IPS-18c (cell line): ENCODE measurements around the gene GPHN.
A peak's percentile ranks its signal among the peaks of the same experiment; 100 is the strongest.

Experiments used
- H3K4me3 ChIP-seq: 2 replicates; pipeline ENCODE4 v1.7.0; 2013; ENCODE audit warnings: low read depth, mild to moderate bottlenecking, low read length, moderate library complexity; ENCODE audit not compliant: insufficient read depth
- H3K9me3 ChIP-seq: one replicate; pipeline ENCODE4 v1.6.1; 2013; ENCODE audit warnings: mild to moderate bottlenecking, low read length, moderate library complexity; ENCODE audit not compliant: control insufficient read depth, insufficient read depth

GPHN gene

GRCh38 chr14:66507722-66508546 is at the start of gene GPHN:
Gene GPHN (plus strand): TSS chr14:66508147.
- Histone ChIP-seq H3K9me3 (no peaks in the 10 kb centered on the region), H3K4me3 (peak within 1 kb of the TSS; percentile 95)

DNA sequence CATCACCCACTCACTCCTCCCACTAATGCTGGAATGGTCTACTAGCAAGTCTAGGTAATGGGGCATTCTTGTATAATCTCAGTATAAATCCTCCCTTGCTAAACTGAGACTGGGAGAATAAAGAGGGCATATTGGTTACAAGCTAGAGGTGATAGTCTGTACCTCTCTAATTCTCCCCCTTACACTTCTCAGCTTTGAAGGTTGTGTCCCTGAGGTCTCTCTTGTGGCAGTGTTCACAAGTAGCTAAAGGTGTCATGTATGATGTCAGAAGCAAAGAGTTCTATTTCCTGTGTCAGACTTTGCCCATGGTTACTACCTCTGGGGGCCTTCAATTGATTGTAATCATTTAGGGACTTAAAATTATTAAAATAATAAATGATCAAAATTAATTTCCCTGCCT is 48.3 kb upstream of the GPHN start:
- Histone ChIP-seq H3K4me3 (no peak overlapping the region), H3K9me3 (no peaks in the 10 kb centered on the region)

- Histone ChIP-seq H3K9me3 (no peaks in the 10 kb centered on the region), H3K4me3 (no peak overlapping the region)
Observed at GRCh38 chr14:66464261-66464660, 43.7 kb upstream of the GPHN start.

DNA sequence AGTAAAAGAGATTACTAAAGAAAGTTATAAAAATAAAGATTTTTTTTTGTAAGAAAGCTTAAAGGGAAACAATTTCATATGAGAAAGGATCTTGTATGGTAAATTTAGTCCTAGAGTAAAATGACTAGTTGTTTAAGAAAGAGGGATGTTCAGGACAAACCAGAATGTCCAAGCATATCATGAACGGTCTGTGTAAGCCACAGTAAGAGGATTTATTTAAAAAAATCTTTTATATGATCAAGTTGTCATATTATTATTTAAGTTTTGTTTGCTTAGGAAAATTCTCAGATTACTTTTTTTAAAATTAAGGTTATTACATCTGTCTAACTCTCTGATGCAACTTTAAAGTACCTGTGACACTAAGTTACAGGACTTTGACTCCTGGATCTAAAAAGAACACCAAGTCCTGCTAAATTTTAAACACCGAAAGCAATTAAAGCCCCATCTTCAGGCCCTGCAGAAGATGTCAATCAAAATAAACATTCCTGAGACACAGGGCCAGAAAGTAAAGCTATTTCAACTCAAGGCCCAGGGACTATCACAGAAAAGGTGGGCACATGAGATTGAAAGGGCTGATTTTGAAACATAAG is 39.1 kb upstream of the GPHN start:
- H3K4me3 ChIP-seq: no peak overlapping the region
- no peaks in the 10 kb centered on the region for H3K9me3 ChIP-seq

DNA sequence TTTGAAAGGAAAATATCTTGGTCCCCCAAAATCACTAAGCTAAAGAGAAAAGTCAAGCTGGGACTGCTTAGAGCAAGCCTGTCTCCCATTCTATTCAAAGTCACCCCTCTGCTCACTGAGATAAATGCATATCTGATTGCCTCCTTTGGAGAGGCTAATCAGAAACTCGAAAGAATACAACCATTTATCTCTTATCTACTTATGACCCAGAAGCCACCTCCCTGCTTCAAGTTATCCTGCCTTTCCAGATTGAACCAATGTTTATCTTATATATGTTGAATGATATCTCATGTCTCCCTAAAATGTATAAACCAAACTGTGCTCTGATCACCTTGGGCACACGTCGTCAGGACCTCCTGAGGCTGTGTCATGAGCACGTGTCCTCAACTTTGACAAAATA is 36.4 kb upstream of the GPHN start:
- Histone ChIP-seq H3K9me3 (no peaks in the 10 kb centered on the region), H3K4me3 (no peak overlapping the region)

DNA sequence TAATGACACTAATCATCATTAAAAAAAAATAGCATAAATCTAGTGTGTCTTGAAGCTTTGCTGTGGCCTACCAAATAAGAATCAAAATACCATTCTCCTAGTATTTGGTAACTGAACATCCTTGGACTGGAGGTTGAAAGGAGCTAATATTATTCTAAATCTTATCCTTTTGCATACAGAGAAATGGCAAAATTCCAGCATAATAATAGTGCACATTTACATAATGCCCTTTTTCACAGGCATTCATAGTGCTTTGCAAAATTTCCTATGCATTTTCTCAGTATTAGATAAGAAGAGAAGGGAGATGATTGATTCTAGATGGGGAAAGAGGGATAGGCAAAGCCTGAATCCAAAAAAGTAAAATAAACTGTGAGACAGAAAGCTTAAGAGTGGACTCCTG is 35.7 kb upstream of the GPHN start:
- H3K4me3 ChIP-seq: no peak overlapping the region
- no peaks in the 10 kb centered on the region for H3K9me3 ChIP-seq

GRCh38 chr14:66473223-66473622 is 34.7 kb upstream of the GPHN start:
- no peaks in the 10 kb centered on the region for H3K9me3 ChIP-seq
- no peak overlapping the region for H3K4me3 ChIP-seq

GRCh38 chr14:66476964-66477363 is 31.0 kb upstream of the GPHN start:
- no peak overlapping the region for H3K4me3 ChIP-seq
- H3K9me3 ChIP-seq: no peaks in the 10 kb centered on the region

DNA sequence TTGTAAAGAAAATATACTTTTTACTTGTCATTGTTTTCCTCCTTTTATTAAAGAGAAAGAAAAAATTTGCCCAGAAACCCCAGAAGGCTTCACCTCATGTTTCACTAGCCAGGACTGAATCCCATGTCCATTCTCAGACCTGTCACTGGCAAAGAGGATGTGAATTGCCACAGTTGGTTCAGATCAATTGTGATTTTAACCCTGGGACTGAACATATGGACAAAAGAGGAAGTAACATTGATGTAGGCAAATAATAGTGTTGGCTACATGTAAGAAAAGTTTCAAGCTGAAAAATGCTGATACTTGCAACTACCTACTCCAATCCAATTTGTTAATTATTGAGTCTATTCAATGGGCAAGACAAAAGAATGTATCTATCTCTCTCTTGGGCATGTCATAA is 30.4 kb upstream of the GPHN start:
- no peak overlapping the region for H3K4me3 ChIP-seq

GRCh38 chr14:66482873-66483272 is 25.1 kb upstream of the GPHN start:
- no peaks in the 10 kb centered on the region for H3K9me3 ChIP-seq
- H3K4me3 ChIP-seq: no peak overlapping the region

More for the DNA sequence above, 30.4 kb upstream of the GPHN start:
- H3K9me3 ChIP-seq: no peaks in the 10 kb centered on the region

- Histone ChIP-seq H3K4me3 (no peak overlapping the region), H3K9me3 (no peaks in the 10 kb centered on the region)
Observed at GRCh38 chr14:66483322-66483721, 24.6 kb upstream of the GPHN start.

DNA sequence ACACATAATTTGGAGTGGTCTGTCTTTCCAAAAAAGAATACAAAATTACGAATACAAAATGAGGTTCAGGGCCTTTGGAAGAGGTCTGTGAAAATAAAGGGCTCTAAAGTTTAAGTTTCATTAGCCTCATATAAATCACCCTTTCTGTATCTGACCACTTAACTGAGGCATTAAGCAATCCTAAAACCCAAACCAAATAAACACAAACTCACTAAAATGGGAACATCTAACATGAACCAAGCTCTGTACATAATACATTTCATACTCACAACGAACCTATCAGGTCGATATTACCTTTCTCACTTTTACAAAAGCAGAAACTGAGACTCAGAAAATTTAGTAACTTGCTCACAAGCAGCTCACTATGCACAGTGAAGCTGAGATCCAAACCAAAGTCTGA is 22.9 kb upstream of the GPHN start:
- Histone ChIP-seq H3K9me3 (no peaks in the 10 kb centered on the region), H3K4me3 (no peak overlapping the region)

GRCh38 chr14:66485910-66486421 is 22.0 kb upstream of the GPHN start, which contains the start of gene CCDC196:
Gene CCDC196 (plus strand): TSS chr14:66486371. CDS start chr14:66486503, 132 bp downstream.
- Histone ChIP-seq H3K9me3 (no peaks in the 10 kb centered on the region), H3K4me3 (no peak within 1 kb of the TSS)

DNA sequence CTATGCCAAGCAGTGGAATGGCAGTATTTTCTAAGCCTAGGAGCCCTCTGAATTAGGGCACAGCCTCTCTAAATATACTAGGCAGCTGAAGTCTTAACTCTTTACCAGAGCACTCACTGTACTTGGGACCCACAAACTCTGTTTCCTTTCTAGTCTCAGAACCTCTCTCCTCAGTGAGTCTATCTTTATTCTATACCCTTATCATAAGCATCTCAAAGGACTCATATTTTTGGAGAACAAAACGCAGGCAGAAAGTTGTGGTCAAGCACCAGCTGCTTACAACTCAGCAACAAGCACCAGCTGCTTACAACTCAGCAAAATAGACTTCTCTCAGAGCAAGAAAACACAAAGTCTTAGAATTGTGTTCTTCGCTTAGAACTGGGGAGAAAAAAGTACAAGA is 20.8 kb upstream of the GPHN start:
- Histone ChIP-seq H3K4me3 (no peak overlapping the region), H3K9me3 (no peaks in the 10 kb centered on the region)

GRCh38 chr14:66490143-66491111 is 17.5 kb upstream of the GPHN start:
- H3K4me3 ChIP-seq: no peak overlapping the region

GRCh38 chr14:66493750-66494149 is 14.2 kb upstream of the GPHN start:
- no peaks in the 10 kb centered on the region for H3K9me3 ChIP-seq
- H3K4me3 ChIP-seq: no peak overlapping the region

More at GRCh38 chr14:66490143-66491111, 17.5 kb upstream of the GPHN start:
- no peaks in the 10 kb centered on the region for H3K9me3 ChIP-seq
